GM20431 (cell line): ENCODE results near the gene CST1.
"Not testable (repeated sequence)": the region's sequence is repeated elsewhere in the genome, so short reads cannot be mapped to it uniquely, and the experiment has no call there.

Experiments
- in situ Hi-C: fragments of 300-500 bp; cut with MseI, MboI; formaldehyde crosslinking; loops from one replicate; pipeline ENCODE4 v1.15.0; 2020; ENCODE audit warnings: low sequenced_read_pairs; ENCODE audit not compliant: unreplicated experiment

The CST1 gene, protein sequence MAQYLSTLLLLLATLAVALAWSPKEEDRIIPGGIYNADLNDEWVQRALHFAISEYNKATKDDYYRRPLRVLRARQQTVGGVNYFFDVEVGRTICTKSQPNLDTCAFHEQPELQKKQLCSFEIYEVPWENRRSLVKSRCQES

DNA sequence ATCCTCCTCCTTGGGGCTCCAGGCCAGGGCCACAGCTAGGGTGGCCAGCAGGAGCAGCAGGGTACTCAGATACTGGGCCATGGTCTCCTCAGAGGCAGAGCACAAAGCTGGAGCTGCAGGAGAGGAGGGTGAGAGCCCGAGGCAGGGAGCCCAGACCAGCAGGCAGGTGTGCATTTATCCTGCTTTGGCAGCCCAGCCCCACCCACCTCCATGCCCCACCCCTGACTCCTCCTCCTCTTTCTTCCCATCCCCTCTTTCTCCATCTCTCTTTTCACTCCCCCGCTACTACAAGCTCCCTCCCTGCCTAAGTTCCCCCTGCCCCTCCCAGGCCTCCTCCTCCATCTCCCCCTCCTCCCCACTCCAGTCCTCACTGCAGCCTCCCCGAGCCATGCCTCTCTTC, at the start of gene CST1:
Gene CST1 (minus strand): TSS at position 150 of the 400 bp plus-strand sequence. CDS start 69 bp downstream, at position 81.
- in situ Hi-C loops, result not testable (repeated sequence)

DNA sequence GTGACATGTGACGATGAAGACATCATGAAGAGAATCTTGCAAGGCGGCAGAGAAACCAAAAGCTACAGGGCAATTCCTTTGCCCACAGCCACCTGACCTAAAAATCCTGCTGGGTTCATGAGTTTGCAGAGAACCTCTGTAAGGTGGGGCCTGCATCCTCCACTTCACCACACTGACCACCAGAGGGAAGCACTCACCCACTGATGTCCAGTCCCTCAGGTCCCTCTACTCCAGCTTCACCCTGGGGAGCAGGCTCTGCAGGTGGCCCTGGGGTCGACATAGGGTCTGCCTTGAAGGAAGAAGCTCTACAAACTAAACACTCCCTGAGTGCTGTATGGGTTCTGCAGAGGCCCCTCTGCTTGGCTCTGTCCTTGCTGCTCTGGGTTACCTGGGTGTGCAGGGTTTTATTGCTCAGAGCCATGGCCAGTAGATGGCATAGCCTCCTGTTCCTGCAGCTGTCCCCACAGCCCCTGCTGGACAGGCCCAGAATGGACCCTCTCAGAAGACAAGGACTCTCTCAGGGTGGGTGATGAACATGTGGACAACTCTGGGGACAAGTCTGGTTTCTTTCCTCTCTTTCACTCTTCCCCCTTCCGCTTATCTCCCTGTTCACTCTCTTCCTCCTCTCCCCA, 48.6 kb upstream of the CST1 start:
- in situ Hi-C loops, result not testable (repeated sequence)

DNA sequence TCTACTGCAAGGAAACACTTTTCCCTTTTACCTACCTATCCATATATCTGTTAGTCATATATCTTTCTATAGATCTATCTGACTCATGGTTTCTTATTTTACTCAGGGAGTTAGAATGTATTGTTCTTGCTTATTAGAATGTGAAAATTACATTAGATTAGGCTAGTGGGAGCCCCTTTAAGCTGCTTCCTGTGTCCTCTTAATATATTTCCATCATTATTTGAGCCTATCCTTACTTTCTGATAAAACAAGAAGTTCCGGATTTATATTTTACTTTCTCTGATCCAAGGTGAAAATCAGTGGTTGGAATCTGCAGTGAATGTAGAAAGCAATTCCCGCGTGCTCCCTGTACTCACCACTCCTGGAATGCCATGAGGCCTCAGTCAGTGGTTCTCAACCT, 44.8 kb upstream of the CST1 start:
- in situ Hi-C loops, result no loop called here

DNA sequence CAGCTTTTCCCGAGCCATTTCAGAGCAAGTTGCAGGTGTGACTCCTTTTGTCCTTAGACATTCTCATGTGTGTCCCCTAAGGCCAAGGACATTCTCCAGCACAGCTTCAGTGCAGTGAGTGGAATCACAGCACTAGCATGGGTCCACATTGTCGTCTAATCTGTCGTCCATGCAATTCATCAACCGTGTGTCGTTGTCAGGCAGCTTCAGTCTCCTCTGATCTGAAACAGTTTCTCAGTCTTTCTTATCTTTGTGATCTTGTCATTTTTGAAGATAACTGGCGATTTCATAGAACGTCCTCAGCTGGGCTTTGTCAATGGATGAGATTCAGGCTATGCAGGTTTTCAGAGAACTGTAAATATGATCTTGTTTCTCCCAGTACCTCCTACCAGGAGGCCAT, 44.1 kb upstream of the CST1 start:
- in situ Hi-C loops, result no loop called here

DNA sequence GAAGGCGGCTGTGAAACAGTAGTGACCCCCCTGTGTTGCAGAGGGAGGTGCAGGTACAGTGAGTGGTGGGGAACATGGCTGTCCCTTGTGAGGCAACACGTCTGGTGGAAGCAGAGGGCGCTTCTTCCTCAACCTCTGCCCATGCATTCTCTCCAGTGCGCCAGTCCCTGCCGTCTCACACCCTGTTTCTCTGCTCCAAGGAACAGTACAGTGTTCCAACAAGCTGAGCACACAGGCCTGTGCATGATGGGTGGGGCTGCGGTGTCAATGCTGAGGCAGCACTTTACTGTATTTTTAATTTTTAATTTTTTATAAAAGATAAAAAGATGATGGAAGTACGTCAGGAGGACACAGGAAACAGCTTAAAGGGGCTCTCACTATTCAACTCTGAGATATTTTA, 43.3 kb upstream of the CST1 start:
- in situ Hi-C loops, result no loop called here

DNA sequence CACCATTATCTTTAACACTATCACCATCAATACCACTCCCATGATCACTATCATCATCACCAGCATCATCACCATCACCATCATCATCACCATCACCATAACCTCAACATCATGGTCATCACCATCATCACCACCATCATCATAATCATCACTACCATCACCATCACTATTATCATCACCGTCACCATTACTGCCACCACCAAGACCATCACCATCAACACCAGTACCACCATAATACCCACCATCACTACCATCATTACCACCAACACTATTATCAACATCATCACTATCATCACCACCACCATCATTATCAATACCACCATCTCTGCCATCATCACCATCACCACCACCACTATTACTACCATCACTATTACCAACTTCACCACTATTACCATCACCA, 32.7 kb upstream of the CST1 start:
- in situ Hi-C loops, result no loop called here

DNA sequence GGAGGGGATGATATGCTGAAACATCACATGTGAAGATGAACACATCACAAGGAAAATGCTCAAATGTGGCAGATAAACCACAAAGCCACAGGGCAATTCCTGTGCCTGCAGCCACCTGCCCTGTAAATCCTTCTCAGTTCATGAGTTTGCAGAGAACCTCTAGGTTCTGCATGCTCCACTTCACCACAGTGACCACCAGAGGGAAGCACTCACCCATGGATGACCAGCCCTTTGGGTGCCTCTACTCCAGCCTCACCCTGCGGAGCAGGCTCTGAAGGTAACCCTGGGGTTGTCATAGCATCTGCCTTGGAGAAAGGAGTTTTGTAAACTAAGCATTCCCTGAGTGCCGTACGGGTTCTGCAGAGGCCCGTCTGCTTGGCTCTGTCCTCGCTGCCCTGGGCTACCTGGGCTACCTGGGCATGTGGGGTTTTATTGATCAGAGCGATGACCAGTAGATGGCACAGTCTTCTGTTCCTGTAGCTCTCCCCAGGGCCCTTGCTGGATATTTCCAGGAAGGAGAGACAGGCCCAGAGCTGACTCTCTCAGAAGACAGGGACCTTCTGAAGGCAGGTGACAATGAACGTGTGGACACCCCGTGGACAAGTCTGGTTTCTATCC, 31.7 kb upstream of the CST1 start:
- in situ Hi-C loops, result no loop called here

DNA sequence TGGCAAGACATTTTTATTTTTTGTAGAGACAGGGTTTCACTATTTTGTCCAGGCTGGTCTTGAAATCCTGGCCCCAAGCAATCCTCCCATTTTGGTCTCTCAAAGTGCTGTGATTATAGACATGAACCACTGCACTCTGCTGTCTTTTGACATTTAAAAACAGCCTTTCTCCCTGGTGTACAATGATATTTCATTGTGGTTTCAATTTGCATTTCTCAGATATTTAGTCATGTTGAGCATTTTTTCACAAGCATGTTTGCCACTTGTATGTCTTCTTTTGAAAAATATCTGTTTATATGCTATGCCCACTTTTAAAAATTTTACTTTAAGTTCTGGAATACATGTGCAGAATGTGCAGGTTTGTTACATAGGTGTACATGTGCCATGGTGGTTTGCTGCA, 27.9 kb upstream of the CST1 start:
- in situ Hi-C loops, result not testable (repeated sequence)

DNA sequence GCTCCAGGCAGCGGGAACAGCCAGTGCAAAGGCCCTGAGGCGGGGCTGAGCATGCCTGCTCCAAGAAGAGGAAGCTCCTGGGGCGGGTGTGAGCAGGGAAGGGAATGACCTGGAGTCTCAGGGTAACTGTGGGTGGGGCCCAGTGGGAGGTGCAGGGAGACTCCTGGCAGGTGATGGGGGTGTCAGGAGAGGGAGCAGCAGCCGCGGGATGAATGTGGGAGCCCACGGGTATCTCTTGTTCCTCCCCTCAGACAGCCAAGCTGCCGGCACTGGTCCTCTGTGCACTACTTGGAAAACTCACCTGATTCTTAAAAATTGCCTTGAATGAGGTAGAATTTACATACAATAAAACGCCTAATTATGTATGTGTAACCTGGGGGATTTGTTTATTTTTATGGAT, 26.6 kb upstream of the CST1 start:
- in situ Hi-C loops, result not testable (repeated sequence)

DNA sequence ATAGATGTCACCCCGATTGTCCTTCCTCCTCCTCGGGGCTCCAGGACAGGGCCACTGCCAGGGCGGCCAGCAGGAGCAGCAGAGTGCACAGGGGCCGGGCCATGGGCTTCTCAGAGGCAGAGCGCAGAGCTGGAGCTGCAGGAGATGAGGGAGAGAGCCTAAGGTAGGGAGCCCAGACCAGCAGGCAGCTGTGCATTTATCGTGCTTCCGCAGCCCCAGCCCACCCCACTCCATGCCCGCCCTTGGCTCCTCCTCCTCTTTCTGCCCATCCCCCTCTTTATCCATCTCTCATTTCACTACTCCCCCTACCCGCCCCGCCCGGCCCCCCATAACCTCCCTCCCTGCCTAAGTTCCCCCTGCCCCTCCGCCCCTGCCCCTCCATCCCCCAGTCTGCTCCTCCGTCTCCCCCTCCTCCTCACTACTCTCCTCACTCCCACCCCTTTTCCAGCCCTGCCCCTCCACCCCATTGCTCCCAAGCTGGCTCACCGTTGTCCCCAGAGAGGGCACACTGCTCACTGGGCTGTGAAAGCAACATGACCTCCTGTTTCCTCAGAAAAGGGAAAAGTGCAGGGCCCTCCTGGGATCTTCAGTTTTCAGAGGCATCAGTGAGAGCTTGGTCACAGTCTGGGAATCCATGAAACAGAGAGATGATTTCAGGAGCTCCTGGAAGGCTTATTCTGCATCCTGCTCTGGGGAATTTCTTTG, 25.5 kb upstream of the CST1 start:
- in situ Hi-C loops, result no loop called here

DNA sequence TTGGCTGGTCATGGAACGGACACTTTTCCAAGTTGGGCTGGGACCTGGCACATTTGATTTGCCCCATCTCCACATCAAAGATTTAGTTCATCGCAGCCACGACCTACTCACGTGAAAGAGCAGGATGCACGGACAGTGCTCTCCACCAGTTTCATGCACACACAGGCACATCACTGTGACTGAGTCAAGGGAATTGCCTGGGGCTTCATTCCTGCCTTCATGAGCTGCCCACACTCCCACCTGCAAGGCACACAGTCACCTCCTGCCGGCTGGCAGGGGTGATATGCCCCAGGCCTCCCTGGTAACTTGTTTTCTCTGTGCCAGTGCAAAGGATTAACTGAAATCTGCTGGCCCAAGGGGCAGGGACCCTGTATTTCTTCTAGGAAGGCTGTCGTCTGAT, 23.3 kb upstream of the CST1 start:
- in situ Hi-C loops, result no loop called here

DNA sequence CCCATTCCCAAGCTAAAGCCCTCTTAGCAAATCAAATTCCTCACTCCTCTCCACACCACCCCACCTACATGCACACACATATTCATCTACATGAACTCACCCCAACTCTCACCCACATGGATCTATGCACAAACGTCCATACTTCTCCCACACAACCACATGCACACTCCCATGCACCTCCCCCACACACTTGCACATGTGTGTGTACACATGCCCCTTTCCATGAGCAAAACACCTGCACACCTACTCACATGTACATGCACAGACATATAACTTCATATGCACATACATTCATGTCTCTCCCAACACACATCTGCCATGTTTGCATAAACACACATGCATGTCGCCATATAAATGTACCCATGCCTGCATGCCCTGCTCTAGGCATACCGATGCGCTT, 22.8 kb upstream of the CST1 start:
- in situ Hi-C loops, result no loop called here

DNA sequence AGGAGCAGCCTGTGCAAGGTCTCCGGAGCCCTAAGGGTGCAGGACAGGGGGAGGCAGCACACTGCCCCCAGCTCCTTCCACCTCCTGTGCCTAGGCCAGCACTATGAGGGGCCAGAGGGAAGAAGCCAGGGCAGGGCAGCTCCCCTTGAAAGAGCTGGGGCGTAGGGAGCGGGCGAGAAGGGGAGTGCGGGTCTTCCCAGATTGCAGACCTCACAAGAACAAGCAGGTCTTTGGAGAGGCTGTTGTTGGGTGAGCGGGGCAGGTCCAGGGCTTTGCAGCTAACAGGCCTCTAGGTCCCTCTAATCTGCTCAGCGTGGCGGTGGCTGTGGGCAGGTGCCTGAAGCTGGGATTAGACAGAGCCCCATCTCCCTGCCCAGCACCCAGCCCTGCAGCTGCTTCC, 22.4 kb upstream of the CST1 start:
- in situ Hi-C loops, result no loop called here

DNA sequence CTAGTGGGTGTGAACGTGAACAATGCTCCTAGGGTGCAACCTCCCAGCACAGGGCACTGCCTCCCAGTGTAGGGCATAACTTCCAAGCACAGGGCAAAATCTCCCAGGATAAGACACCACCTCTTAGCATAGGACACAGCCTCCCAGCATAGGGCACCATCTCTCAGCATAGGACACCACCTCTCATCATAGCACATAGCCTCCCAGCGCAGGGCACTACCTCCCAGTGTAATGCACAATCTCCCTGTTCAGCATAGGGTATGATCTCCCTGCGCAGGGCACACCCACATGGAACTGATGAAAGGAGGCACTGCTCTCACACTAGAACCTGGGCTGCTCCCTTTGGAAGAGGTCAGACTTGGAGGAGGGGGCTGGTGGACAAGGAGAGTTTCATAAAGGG, 21.3 kb upstream of the CST1 start:
- in situ Hi-C loops, result no loop called here

DNA sequence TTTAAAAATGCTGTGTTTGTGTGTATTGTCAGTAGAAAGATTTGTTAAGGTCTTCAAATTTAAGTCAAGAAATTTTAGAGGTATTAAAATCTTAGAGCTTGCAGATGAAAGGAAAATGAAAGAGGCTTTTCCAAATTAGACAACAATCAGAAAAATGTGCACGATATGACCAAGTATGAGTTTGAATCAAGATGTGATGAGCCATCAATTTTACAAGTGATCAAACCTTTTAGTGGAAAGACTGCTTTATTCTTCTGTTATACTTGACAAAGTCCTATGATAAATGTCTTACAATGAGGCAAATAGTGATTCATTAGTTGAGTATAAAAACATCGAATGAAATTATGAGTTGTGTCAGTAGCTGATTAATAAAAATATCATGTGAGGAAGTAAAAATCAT, 19.6 kb upstream of the CST1 start:
- in situ Hi-C loops, result no loop called here

DNA sequence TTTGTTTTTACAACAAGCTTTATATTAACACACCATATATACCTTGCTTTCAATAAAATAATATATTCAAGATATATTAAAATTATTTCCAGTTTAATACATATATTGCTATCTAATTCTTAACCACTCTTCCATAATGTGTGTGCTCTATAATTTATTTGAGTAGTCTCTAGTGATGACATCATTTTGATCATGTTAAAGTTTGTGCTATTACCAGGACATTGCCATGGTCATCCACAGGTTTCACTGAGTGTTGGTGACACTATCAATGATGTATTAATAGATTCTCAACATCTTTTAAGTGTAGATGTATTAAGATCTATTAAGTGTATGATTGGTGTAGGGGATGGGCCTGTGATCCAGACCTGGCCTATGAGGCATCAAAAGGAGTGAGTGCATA, 17.8 kb upstream of the CST1 start:
- in situ Hi-C loops, result not testable (repeated sequence)

DNA sequence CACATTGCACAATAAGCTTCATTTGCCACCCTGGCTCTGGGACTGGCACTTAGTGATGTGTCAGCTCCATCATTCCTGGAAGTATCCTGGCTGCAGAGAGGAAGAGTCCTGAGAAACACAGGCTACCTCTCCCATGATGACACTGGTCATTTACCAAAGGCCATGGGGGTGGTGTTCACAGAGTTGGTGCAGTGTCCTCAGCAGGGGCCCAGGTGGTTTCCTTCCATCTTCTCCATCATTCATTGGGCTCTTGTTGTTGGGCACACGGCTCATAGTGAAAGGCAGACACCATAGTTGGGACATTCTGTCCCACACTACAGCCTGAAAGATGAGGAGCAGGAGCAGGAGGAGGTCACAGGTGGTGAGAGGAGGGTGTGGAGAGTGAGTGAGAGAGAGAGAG, 15.8 kb upstream of the CST1 start:
- in situ Hi-C loops, result no loop called here

DNA sequence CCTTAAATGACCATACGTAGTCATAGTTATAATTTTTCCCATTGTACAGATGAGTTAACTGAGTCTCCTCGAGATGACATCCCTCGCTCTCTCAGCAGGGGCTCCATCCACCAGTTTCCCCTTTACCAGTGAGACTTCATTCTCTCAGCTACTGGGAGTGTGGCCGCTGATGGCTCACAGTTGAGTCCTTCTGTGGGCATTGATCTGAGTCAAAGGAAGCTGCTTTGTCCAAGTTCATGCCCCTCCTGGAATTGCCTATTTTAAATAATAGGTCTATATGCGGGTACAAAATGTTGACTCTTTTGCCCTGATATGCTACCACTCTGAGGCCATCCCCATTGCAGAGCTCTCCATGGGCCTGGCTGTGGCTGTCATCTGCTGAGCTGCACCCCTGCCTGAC, 14.8 kb upstream of the CST1 start:
- in situ Hi-C loops, result no loop called here

DNA sequence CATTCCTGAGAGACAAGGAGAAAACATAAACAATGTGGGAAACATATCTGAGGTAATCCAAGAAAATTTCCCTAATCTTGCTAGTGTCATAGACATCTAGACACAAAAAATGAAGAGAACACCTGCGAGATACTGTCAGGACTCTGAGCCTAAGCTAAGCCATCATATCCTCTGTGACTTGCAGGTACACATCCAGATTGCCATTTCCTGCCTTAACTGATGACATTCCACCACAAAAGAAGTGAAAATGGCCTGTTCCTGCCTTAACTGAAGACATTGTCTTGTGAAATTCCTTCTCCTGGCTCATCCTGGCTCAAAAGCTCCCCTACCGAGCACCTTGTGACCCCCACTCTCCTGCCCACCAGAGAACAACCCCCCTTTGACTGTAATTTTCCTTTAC, 13.9 kb upstream of the CST1 start:
- in situ Hi-C loops, result not testable (repeated sequence)

DNA sequence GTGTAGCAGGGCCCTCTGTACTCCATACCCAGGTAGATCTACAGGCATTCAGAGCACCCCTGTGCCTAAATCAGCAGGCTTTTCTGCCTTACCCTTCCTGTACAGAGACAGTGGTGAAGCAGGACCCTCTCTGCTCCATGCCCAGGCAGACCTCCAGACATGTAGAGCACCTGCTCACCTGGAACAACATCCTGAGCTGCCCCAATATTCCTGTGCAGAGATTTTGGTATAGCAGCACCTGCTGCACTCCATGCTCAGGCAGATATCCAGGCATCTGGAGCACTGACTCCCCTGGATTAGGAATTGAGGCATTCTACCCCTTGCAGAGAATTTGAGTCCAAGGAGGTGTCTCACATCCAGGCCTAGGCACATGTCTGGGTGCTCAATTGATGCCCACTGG, 12.6 kb upstream of the CST1 start:
- in situ Hi-C loops, result no loop called here

DNA sequence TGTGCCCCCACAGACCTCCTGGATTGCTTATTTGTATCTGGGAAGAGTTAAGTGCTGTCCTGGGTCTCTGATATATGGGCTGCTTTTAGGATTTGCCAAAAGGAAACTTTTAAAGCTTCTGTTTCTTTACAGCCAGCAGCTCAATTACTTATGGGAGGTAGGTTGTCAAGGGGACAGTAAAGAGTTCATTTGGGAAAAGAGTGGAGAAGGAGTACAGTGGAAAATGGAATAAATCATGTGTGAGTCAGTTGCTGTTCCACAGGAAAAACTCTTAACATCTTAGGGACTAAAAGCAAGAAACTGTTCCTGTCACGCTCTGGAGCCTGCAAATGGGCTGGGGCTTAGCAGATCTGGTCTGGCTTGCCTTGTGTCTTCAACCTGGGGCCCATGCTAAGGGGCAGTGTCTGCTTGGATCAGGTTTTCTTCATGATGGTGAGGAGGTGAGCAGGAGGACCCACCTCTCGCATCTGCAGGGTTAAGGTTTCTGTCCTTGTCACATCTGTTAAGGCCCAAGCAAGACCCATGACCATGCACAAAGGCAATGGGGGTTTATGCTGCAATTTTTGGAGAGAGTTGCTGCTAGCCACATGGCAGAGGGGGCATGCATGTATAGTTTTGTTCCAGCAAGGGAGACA, 8.7 kb upstream of the CST1 start:
- in situ Hi-C loops, result no loop called here
